Neural progenitor cell (in vitro differentiated cells): ENCODE measurements around the gene S1PR3.

Experiments used
- CTCF ChIP-seq: fragments of 200-600 bp; sonication (generic); IDR thresholded peaks from 2 replicates; pipeline ENCODE4 v1.5.1; 2017; ENCODE audit warnings: antibody characterized with exemption, mild to moderate bottlenecking
- EZH2 ChIP-seq: fragments of 200-600 bp; sonication (generic); IDR thresholded peaks from 2 replicates; pipeline ENCODE4 v1.6.1; 2017; ENCODE audit warnings: antibody characterized with exemption, mild to moderate bottlenecking, moderate library complexity

- TF ChIP-seq CTCF (no peak), EZH2 (no peak)
These were observed 5.0 kb downstream of the S1PR3 start for GRCh38 chr9:88996046-88996920.
